HEK293T (cell line): ENCODE results near the gene ZMIZ2.

Experiments
- ARNT ChIP-seq: fragments of 450-650 bp; IDR thresholded peaks from 2 replicates; pipeline ENCODE4 v1.6.1; 2017; ENCODE audit warnings: mild to moderate bottlenecking
- SP1 ChIP-seq: fragments of 450-650 bp; IDR thresholded peaks from 2 replicates; pipeline ENCODE4 v1.6.1; 2017

- TF ChIP-seq ARNT: no peak
- TF ChIP-seq SP1: no peak
Measured at GRCh38 chr7:44733708-44734481, 14.8 kb upstream of the ZMIZ2 start.
